IMR-90 (cell line): ENCODE measurements around the gene NQO2. TPM values are rescaled to one million over a fixed set of nuclear protein-coding genes. Genes with fewer than 3 reads are reported as not detected.

ENCODE experiments used
- ATAC-seq: fragments of 200-7000 bp; cut with Tn5 transposase; 2 replicates; pipeline ENCODE4 v1.9.1; 2020; ENCODE audit warnings: low read depth, mild to moderate bottlenecking, moderate library complexity
- BruUV-seq: library from RNA; stranded (reverse); fragments of 400-500 nt; replicated peaks from 2 replicates; lab custom pipeline; 2021; lab: Mats Ljungman, UMichigan
- CTCF ChIA-PET: fragments of 300-600 bp; formaldehyde crosslinking; extraction: SDS; loops from one replicate; lab custom pipeline; 2021; ENCODE audit warnings: antibody characterized with exemption; lab: Yijun Ruan, JAX
- POLR2A ChIA-PET: fragments of 300-600 bp; sonication (Branson Sonifier 250); formaldehyde crosslinking; loops from one replicate; lab custom pipeline; 2022; ENCODE audit warnings: antibody characterized with exemption; ENCODE audit not compliant: unreplicated experiment; lab: Charles Lee
- DNase-seq: peaks from one replicate; pipeline ENCODE4 v3.0.0; 2013
- H2AFZ ChIP-seq: replicated peaks from 2 replicates; pipeline ENCODE3; 2013; ENCODE audit warnings: low read length, mild to moderate bottlenecking; ENCODE audit not compliant: poor library complexity
- H2AK5ac ChIP-seq: 2 replicates; pipeline ENCODE4 v1.6.1; 2013; ENCODE audit warnings: low read depth, low read length, inconsistent platforms
- H2AK9ac ChIP-seq: replicated peaks from 2 replicates; pipeline ENCODE3; 2013; ENCODE audit warnings: mild to moderate bottlenecking, low read depth, low read length, moderate library complexity; ENCODE audit not compliant: poor library complexity
- H2BK120ac ChIP-seq: 2 replicates; pipeline ENCODE4 v1.6.1; 2013; ENCODE audit warnings: low read depth, low read length, inconsistent platforms
- H2BK15ac ChIP-seq: 3 replicates; pipeline ENCODE4 v1.6.1; 2013; ENCODE audit warnings: low read depth, low read length, inconsistent platforms
- H2BK20ac ChIP-seq: 2 replicates; pipeline ENCODE4 v1.6.1; 2013; ENCODE audit warnings: low read depth, mild to moderate bottlenecking, inconsistent platforms, low read length, moderate library complexity
- H2BK5ac ChIP-seq: 2 replicates; pipeline ENCODE4 v1.6.1; 2013; ENCODE audit warnings: mild to moderate bottlenecking, low read depth, low read length, inconsistent platforms; ENCODE audit not compliant: poor library complexity, severe bottlenecking
- H3K14ac ChIP-seq: replicated peaks from 2 replicates; pipeline ENCODE4 v1.6.1; 2013; ENCODE audit warnings: low read depth, low read length, inconsistent platforms
- H3K18ac ChIP-seq: 2 replicates; pipeline ENCODE4 v1.6.1; 2013; ENCODE audit warnings: low read depth, low read length, control low read depth
- H3K23ac ChIP-seq: 2 replicates; pipeline ENCODE4 v1.6.1; 2013; ENCODE audit warnings: low read depth, low read length, inconsistent platforms
- H3K27ac ChIP-seq: 2 replicates; pipeline ENCODE4 v1.5.1; 2013; ENCODE audit warnings: mild to moderate bottlenecking, control low read depth, low read length; ENCODE audit not compliant: insufficient read depth
- H3K27me3 ChIP-seq: 2 replicates; pipeline ENCODE4 v1.6.1; 2013; ENCODE audit warnings: low read length; ENCODE audit not compliant: control insufficient read depth, insufficient read depth
- H3K36me3 ChIP-seq: 2 replicates; pipeline ENCODE4 v1.6.1; 2013; ENCODE audit warnings: low read length, mixed read lengths; ENCODE audit not compliant: control insufficient read depth, insufficient read depth
- H3K4ac ChIP-seq: 2 replicates; pipeline ENCODE4 v1.6.1; 2013; ENCODE audit warnings: low read depth, low read length, inconsistent platforms
- H3K4me1 ChIP-seq: 2 replicates; pipeline ENCODE4 v1.6.1; 2013; ENCODE audit warnings: low read length, mixed read lengths; ENCODE audit not compliant: control insufficient read depth, insufficient read depth
- H3K4me2 ChIP-seq: 2 replicates; pipeline ENCODE4 v1.6.1; 2013; ENCODE audit warnings: low read depth, mild to moderate bottlenecking, control low read depth, low read length, moderate library complexity
- H3K4me3 ChIP-seq: 2 replicates; pipeline ENCODE4 v1.5.1; 2013; ENCODE audit warnings: low read depth, mild to moderate bottlenecking, control low read depth, low read length, moderate library complexity; ENCODE audit not compliant: insufficient read depth
- H3K56ac ChIP-seq: 2 replicates; pipeline ENCODE4 v1.6.1; 2013; ENCODE audit warnings: low read length, inconsistent platforms; ENCODE audit not compliant: insufficient read depth; ENCODE audit errors: extremely low read depth
- H3K79me1 ChIP-seq, 2 experiments: 2 replicates each; pipeline ENCODE4 v1.6.1; 2013; ENCODE audit warnings: low read length in 2 of 2, inconsistent platforms in 1 of 2, low read depth in 1 of 2
- H3K9ac ChIP-seq: 2 replicates; pipeline ENCODE4 v1.6.1; 2013; ENCODE audit warnings: low read depth, low read length, control low read depth
- H3K9me1 ChIP-seq: 2 replicates; pipeline ENCODE4 v1.6.1; 2013; ENCODE audit warnings: low read length, inconsistent platforms; ENCODE audit not compliant: insufficient read depth
- H3K9me3 ChIP-seq: 2 replicates; pipeline ENCODE4 v1.6.1; 2013; ENCODE audit warnings: low read length; ENCODE audit not compliant: control insufficient read depth, insufficient read depth
- H4K20me1 ChIP-seq: 2 replicates; pipeline ENCODE4 v1.6.1; 2013; ENCODE audit warnings: low read length, inconsistent platforms; ENCODE audit not compliant: insufficient read depth
- H4K5ac ChIP-seq: 2 replicates; pipeline ENCODE4 v1.6.1; 2013; ENCODE audit warnings: mild to moderate bottlenecking, low read depth, low read length, control low read depth
- H4K8ac ChIP-seq, 2 experiments: 2 replicates each; pipeline ENCODE4 v1.6.1; 2013; ENCODE audit warnings: low read depth in 2 of 2, low read length in 2 of 2, control low read depth in 1 of 2, inconsistent platforms in 1 of 2
- H4K91ac ChIP-seq: 2 replicates; pipeline ENCODE4 v1.6.1; 2013; ENCODE audit warnings: low read depth, low read length, inconsistent platforms; ENCODE audit not compliant: insufficient read depth
- BHLHE40 ChIP-seq: fragments of 150-350 bp; IDR thresholded peaks from 2 replicates; pipeline ENCODE4 v1.6.1; 2016; ENCODE audit warnings: mild to moderate bottlenecking, low read depth, low read length
- CEBPB ChIP-seq: IDR thresholded peaks from 2 replicates; pipeline ENCODE4 v1.6.1; 2012; ENCODE audit warnings: low read depth, low read length, improper control_type of control experiment
- CHD1 ChIP-seq: IDR thresholded peaks from 2 replicates; pipeline ENCODE4 v1.6.1; 2012; ENCODE audit warnings: low read depth, low read length, improper control_type of control experiment
- MAFK ChIP-seq: IDR thresholded peaks from 2 replicates; pipeline ENCODE4 v1.6.1; 2012; ENCODE audit warnings: low read depth, low read length, improper control_type of control experiment
- MAZ ChIP-seq: IDR thresholded peaks from 2 replicates; pipeline ENCODE4 v1.6.1; 2012; ENCODE audit warnings: low read depth, mild to moderate bottlenecking, low read length, improper control_type of control experiment, moderate library complexity, borderline replicate concordance
- MXI1 ChIP-seq: IDR thresholded peaks from 2 replicates; pipeline ENCODE4 v1.6.1; 2012; ENCODE audit warnings: low read depth, mild to moderate bottlenecking, low read length, moderate library complexity, borderline replicate concordance
- NFE2L2 ChIP-seq: fragments of 150-350 bp; IDR thresholded peaks from 2 replicates; pipeline ENCODE4 v1.6.1; 2016; ENCODE audit warnings: low read depth, mild to moderate bottlenecking, low read length
- POLR2A ChIP-seq: IDR thresholded peaks from 2 replicates; pipeline ENCODE4 v1.6.1; 2012; ENCODE audit warnings: mild to moderate bottlenecking, low read depth, low read length
- RAD21 ChIP-seq: IDR thresholded peaks from 2 replicates; pipeline ENCODE4 v1.6.1; 2012; ENCODE audit warnings: low read length, improper control_type of control experiment
- RCOR1 ChIP-seq: IDR thresholded peaks from 2 replicates; pipeline ENCODE4 v1.6.1; 2012; ENCODE audit warnings: mild to moderate bottlenecking, low read length, improper control_type of control experiment; ENCODE audit not compliant: insufficient replicate concordance
- RFX5 ChIP-seq: IDR thresholded peaks from 2 replicates; pipeline ENCODE4 v1.8.0; 2012; ENCODE audit warnings: low read depth, mild to moderate bottlenecking, low read length, moderate library complexity
- SMC3 ChIP-seq: fragments of 150-350 bp; IDR thresholded peaks from 2 replicates; pipeline ENCODE4 v1.6.1; 2016; ENCODE audit warnings: low read depth, mild to moderate bottlenecking, antibody characterized with exemption, low read length, moderate library complexity
- WGBS, 2 experiments: methylation state at CpG; one replicate each; pipeline versions ENCODE4 v1.1.5 to v1.1.7; 2013; ENCODE audit warnings: missing lambda C conversion rate in 2 of 2; ENCODE audit not compliant: insufficient read length in 1 of 2; ENCODE audit errors: extremely low coverage in 2 of 2; 5-methylcytosine and 5-hydroxymethylcytosine counted together
- dilution Hi-C: fragments of 300-500 bp; cut with HindIII; formaldehyde crosslinking; loops from one replicate; pipeline ENCODE4 v1.14.3; 2018; ENCODE audit warnings: low sequenced_read_pairs; ENCODE audit not compliant: unreplicated experiment
- in situ Hi-C: fragments of 300-500 bp; cut with MboI; formaldehyde crosslinking; loops from 3 replicates; pipeline ENCODE4 v1.14.3; 2019; ENCODE audit warnings: low sequenced_read_pairs, inconsistent platforms, mixed read lengths
- intact Hi-C: fragments of 100-400 bp; cut with micrococcal nuclease; formaldehyde crosslinking; loops from 2 replicates; pipeline ENCODE4 v1.10.0; 2022
- polyA plus RNA-seq, 3 experiments: library from polyadenylated mRNA; depleted of rRNA; stranded (reverse); fragments of >200 nt; gene quantifications; 2 replicates each; pipeline ENCODE4 v1.2.3, GENCODE V29; 2012; ENCODE audit warnings: low replicate concordance in 1 of 3
- total RNA-seq: library from RNA; depleted of rRNA; stranded (reverse); fragments of >200 nt; gene quantifications from 2 replicates; pipeline ENCODE4 v1.2.3, GENCODE V29; 2012
- TF ChIP-seq, protein P1 (sequence below): fragments of 150-350 bp; IDR thresholded peaks from 2 replicates; pipeline ENCODE4 v1.6.1; 2016; ENCODE audit warnings: low read depth, mild to moderate bottlenecking, low read length, moderate library complexity, borderline replicate concordance
- TF ChIP-seq, protein P2 (sequence below): conservative IDR thresholded peaks from 2 replicates; pipeline ENCODE4 v1.5.1; 2012; ENCODE audit warnings: mild to moderate bottlenecking, low read depth, low read length, improper control_type of control experiment
- TF ChIP-seq, protein P3 (sequence below): fragments of 150-350 bp; IDR thresholded peaks from 2 replicates; pipeline ENCODE4 v1.6.1; 2017; ENCODE audit warnings: mild to moderate bottlenecking, antibody characterized with exemption, low read length, low read depth

Gene NQO2
- total and polyA plus RNA-seq, 2 of the 4 experiments (the other 2 are of a cell fraction), result 42.5 to 72.1 TPM

DNA sequence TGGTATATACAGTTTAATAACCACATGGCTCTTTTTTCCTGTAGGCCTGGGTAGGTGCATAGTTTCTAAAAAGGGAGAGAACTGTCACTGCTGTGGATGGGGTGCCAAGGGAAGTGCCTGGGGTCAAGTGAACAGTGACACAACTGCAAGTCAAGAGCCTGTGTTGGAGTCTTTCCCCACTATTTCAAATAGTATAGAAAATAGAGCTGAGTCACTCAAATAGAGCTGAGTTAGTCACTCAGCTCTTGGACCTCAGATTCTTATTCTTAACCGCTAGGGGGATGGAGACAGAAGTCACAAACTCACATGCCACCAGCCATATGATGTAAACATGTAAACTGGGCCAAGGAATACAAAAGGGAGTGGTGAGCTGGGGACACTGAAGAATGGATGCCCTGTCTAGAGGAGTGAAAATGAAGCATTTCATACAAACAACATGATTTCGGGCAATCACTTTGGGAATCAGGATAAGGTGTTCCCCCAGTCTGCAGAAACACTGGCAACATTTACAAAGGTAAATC, 2.1 kb downstream of the NQO2 start:
- TSS peak; percentile 22 for BruUV-seq
- Histone ChIP-seq H4K5ac (no peak overlapping the region), H3K27me3 (no peaks in the 10 kb centered on the region), H2AK5ac (no peak overlapping the region; the same call in 1 of the 2 replicates), H3K4me2 (no peak overlapping the region; the same call in 1 of the 2 replicates), H3K36me3 (peaks cover 17% of the 10 kb centered on the region), H3K9ac (no peak overlapping the region), H4K20me1 (no peaks in the 10 kb centered on the region), H3K4ac (no peak overlapping the region), H3K18ac (no peak overlapping the region), H3K23ac (no peak overlapping the region; the same call in 1 of the 2 replicates), H3K79me1 (peaks cover 0 to 20% of the 10 kb centered on the region in 2 experiments; a peak in 2 of 4 replicates), H4K91ac (no peak overlapping the region), H2BK120ac (peak overlapping the region; percentile 24; the same call in 1 of the 2 replicates), H3K27ac (no peak overlapping the region), H3K4me1 (peaks cover 5% of the 10 kb centered on the region), H3K4me3 (no peak overlapping the region), H3K14ac (no peak overlapping the region), H3K56ac (no peak overlapping the region), H2AFZ (no peak overlapping the region), H2BK5ac (peak overlapping the region; percentile 46), H2BK20ac (no peak overlapping the region), H4K8ac (no peak overlapping the region; a peak in 1 of 4 replicates), H2AK9ac (no peak overlapping the region), H3K9me1 (peaks cover 4% of the 10 kb centered on the region), H3K9me3 (no peaks in the 10 kb centered on the region), H2BK15ac (no peak overlapping the region)
- CTCF ChIA-PET, result interaction anchor here (0.6 to 2.1 kb wide), 11 partner anchors 8 to 71 kb away, joined by 3 to 9 read pairs (median 5); no protein-coding TSS in a partner anchor
- POLR2A ChIA-PET, result interaction anchor here (0.5 to 1.1 kb wide), 2 partner anchors 22 to 62 kb away, joined by 3 read pairs; no protein-coding TSS in a partner anchor
- no CpG with 5 or more reads among the region's 2 CpGs for WGBS, 2 experiments
- ATAC-seq (peak; percentile 6; the same call in 1 of the 2 replicates), DNase-seq (peak; percentile 77)
- dilution Hi-C loops, result no loop called here
- intact Hi-C loops, result loop anchor here (1.0 kb wide), 1 partner anchor 8 kb away; no protein-coding TSS in a partner anchor
- in situ Hi-C loops, result no loop called here
- peak; percentile 85 for TF ChIP-seq BHLHE40
- TF ChIP-seq MXI1, result no peak
- no peak for TF ChIP-seq RFX5
- TF ChIP-seq, protein P1, sequence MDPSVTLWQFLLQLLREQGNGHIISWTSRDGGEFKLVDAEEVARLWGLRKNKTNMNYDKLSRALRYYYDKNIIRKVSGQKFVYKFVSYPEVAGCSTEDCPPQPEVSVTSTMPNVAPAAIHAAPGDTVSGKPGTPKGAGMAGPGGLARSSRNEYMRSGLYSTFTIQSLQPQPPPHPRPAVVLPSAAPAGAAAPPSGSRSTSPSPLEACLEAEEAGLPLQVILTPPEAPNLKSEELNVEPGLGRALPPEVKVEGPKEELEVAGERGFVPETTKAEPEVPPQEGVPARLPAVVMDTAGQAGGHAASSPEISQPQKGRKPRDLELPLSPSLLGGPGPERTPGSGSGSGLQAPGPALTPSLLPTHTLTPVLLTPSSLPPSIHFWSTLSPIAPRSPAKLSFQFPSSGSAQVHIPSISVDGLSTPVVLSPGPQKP, result no peak
- TF ChIP-seq POLR2A, result no peak
- peak; percentile 51; the same call in 1 of the 2 replicates for TF ChIP-seq SMC3
- TF ChIP-seq, protein P2, sequence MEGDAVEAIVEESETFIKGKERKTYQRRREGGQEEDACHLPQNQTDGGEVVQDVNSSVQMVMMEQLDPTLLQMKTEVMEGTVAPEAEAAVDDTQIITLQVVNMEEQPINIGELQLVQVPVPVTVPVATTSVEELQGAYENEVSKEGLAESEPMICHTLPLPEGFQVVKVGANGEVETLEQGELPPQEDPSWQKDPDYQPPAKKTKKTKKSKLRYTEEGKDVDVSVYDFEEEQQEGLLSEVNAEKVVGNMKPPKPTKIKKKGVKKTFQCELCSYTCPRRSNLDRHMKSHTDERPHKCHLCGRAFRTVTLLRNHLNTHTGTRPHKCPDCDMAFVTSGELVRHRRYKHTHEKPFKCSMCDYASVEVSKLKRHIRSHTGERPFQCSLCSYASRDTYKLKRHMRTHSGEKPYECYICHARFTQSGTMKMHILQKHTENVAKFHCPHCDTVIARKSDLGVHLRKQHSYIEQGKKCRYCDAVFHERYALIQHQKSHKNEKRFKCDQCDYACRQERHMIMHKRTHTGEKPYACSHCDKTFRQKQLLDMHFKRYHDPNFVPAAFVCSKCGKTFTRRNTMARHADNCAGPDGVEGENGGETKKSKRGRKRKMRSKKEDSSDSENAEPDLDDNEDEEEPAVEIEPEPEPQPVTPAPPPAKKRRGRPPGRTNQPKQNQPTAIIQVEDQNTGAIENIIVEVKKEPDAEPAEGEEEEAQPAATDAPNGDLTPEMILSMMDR, result peak; percentile 66
- peak; percentile 96 for TF ChIP-seq NFE2L2
- TF ChIP-seq CHD1, result no peak
- no peak for TF ChIP-seq RCOR1
- TF ChIP-seq, protein P3, sequence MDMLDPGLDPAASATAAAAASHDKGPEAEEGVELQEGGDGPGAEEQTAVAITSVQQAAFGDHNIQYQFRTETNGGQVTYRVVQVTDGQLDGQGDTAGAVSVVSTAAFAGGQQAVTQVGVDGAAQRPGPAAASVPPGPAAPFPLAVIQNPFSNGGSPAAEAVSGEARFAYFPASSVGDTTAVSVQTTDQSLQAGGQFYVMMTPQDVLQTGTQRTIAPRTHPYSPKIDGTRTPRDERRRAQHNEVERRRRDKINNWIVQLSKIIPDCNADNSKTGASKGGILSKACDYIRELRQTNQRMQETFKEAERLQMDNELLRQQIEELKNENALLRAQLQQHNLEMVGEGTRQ, result no peak; the same call in 1 of the 2 replicates
- peak; percentile 45 for TF ChIP-seq RAD21
- peak; percentile 7; the same call in 1 of the 2 replicates for TF ChIP-seq CEBPB
- peak; percentile 90 for TF ChIP-seq MAFK
- no peak for TF ChIP-seq MAZ
